Skin epidermis (tissue), 12 donors: ENCODE measurements around the gene CIBAR2.
"Not testable (repeated sequence)": the region's sequence is repeated elsewhere in the genome, so short reads cannot be mapped to it uniquely, and the experiment has no call there.

Source experiments
- H3K27ac ChIP-seq, 21 experiments: fragments of 200-600 bp; sonication (generic) in 11 of 21; one replicate each; pipeline ENCODE4 v1.5.0; 2020; ENCODE audit warnings: mild to moderate bottlenecking in 3 of 21, inconsistent platforms in 2 of 21, moderate library complexity in 2 of 21
- H3K4me3 ChIP-seq, 7 experiments: fragments of 200-600 bp; sonication (generic) in 2 of 7; one replicate each; pipeline ENCODE4 v1.5.0; 2020; ENCODE audit warnings: inconsistent platforms in 2 of 7, mild to moderate bottlenecking in 2 of 7, moderate library complexity in 1 of 7

The CIBAR2 gene

DNA sequence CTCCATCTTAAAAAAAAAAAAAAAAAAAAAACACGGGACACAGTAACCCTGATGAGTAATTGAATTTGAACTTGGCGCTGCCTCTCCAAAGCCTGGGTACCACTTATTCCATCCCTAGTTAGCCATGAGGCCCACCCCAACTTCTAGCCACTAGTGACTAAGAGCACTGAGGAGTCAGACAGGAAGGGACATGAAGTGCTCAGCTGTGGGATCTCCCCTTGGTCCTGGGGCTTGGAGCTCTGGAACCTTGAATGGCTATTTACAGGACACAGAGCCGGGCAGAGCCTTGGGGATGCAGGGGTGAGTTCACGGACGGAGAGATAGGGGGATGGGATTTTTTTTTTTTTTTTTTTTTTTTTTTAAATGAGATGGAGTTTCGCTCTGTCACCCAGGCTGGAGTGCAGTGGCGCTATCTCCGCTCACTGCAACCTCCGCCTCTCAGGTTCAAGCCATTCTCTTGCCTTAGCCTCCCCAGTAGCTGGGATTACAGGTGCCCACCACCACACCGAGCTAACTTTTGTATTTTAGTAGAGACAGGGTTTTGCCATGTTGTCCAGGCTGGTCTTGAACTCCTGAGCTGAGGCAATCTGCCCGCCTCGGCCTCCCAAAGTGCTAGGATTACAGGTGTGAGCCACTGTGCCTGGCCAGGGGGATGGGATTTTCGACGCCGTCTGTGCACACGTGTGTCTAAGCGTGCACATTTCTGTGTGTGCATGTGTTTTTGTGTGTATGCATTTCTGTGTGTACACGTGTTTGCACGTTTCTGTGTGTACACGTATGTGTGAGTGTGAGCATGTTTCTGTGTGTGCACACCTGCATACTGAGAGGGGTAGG, 20.4 kb upstream of the CIBAR2 start:
- H3K27ac ChIP-seq = no peak overlapping the region
- no peak overlapping the region for H3K4me3 ChIP-seq

GRCh38 chr16:85130705-85131028, 18.4 kb upstream of the CIBAR2 start:
- Histone ChIP-seq H3K27ac (peak overlapping the region in 18 of 21 experiments; percentile 3 to 82 (median 55)), H3K4me3 (no peak overlapping the region)

DNA sequence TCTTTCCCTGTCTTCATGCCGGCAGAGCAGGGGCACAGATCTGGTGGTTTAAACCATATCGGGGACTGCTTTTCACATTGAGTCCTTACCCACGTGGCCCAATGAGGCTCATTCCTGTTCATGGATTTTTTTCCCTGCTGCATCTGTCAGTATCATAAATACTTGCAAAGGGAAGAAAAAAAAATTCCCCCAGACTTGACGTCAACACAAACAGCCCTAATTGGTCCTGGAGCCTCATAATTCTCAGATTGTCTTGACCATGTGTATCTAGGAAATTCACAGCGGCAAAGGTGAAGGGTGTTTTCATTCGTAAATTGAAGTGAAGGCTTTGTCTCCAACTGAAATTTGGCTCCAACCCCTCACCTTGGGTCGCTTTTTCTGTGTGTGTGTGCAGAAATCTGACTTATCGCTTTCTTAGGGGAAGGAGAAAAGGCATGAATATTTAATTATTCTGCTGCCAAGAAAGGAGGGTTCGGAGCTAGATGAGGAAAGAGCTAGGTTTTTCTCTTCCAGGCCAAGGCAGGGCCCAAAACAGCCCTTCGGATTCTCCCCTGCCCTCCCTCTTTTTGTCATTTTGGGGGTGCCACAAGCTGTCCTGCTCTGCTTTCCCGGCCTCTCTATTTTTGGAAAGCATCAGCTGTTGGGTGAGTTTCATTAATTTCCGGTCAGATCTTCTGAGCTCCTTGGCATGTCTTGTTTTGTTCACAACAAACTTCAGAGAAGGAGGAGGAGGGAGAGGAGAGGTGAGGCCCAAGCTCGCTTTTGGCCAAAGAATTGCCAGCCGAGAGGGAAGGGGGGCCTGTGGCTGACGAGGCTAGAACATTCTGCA, 17.8 kb upstream of the CIBAR2 start:
- H3K4me3 ChIP-seq = no peak overlapping the region
- H3K27ac ChIP-seq = peak overlapping the region in 19 of 21 experiments; percentile 3 to 82 (median 53)

GRCh38 chr16:85128079-85128837, 16.0 kb upstream of the CIBAR2 start:
- Histone ChIP-seq H3K4me3 (no peak overlapping the region), H3K27ac (no peak overlapping the region)

- H3K27ac ChIP-seq = peak overlapping the region in 1 of 21 experiments; percentile 75
These were observed 15.1 kb upstream of the CIBAR2 start for GRCh38 chr16:85127379-85127723.

DNA sequence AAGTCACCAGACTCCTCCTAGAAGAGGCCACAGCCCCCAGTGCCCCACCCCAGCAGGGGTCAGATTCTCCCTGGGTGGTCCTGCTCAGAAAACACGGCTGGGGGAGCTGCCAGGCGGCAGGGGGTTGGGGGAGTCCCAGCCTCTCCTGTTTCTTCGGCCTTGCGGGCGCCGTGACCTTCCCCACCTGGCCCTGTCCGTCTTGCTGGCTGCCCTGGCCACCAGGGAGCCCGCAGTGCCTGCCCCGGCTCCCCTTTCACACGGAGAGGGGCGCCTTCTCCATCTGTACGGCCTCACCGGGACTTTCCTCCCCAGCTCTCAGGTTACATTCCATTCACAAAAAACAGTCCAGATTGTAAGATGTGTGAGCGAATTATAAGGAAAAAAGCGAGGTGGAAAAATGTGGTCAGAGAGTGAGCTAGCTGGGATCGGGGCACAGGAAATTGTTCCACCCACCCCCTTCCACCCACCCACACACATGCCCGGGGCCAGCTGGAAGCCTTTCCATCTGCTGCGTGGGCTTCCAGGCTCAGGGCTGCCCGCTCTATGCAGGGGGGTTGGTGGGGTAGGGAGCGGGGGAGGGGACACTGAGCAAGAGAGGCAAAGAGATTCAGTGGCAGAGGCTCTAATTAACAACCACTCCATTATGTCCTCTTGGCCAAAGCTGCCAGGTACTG, 14.6 kb upstream of the CIBAR2 start:
- H3K4me3 ChIP-seq = no peak overlapping the region
- peak overlapping the region in 13 of 21 experiments; percentile 10 to 75 (median 50) for H3K27ac ChIP-seq

More at GRCh38 chr16:85127379-85127723, 15.1 kb upstream of the CIBAR2 start:
- H3K4me3 ChIP-seq = no peak overlapping the region

GRCh38 chr16:85126394-85126704, 14.1 kb upstream of the CIBAR2 start:
- H3K4me3 ChIP-seq = no peak overlapping the region
- H3K27ac ChIP-seq = peak overlapping the region in 13 of 21 experiments; percentile 10 to 75 (median 50)

GRCh38 chr16:85125570-85126393, 13.5 kb upstream of the CIBAR2 start:
- H3K27ac ChIP-seq = peak overlapping the region in 4 of 21 experiments; percentile 51 to 75 (median 65)

DNA sequence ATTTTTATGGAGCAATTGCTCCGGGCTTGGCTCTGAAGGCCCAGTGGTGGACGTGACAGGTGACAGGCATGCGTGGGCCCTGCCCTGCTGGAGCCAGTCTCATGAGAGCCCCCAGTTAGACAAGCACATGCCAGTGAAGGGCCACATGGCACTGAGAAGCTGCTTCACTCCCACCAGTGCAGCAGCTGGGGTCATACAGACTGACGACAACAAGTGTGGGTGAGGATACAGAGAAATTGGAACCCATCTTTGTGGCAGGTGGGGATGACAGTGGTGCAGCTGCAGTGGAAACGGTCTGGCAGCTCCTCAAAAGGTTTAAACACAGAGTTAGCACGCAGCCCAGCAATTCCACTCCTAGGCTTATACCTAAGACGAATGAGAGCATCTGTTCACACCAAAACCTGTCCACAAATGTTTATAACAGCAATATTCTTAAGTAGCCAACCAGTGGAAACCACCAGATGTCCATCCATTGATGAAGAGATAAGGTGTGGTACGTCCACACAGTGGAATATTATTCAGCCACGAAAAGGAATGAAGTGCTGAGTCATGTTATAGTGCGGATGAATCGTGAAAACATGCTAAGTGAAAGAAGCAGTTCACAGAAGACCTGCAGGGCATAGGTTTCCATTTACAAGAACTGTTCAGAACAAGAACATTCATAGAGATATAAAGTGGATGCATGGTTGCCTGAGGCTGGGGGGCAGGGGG, 12.5 kb upstream of the CIBAR2 start:
- peak overlapping the region in 7 of 21 experiments; percentile 17 to 80 (median 65) for H3K27ac ChIP-seq
- H3K4me3 ChIP-seq = no peak overlapping the region

More at GRCh38 chr16:85125570-85126393, 13.5 kb upstream of the CIBAR2 start:
- no peak overlapping the region for H3K4me3 ChIP-seq

- H3K27ac ChIP-seq = peak overlapping the region in 16 of 21 experiments; percentile 10 to 80 (median 44)
- H3K4me3 ChIP-seq = no peak overlapping the region
These were observed 11.8 kb upstream of the CIBAR2 start for GRCh38 chr16:85123891-85124635.

DNA sequence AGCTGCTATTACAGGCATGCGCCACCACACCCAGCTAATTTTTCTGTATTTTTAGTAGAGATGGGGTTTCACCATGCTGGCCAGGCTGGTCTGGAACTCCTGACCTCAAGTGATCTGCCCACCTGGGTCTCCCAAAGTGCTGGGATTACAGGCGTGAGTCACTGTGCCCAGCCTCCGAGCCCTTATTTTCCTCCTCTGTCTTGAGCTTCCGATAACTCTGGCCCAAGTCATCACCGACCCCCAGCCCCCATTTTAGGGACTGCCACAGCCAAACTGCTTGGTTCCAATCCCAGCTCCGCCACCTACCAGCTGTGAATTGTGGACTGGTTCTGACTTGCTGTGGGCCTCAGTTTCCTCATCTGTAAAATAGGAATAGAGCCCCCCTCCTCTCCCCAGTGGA, 11.2 kb upstream of the CIBAR2 start:
- peak overlapping the region in 14 of 21 experiments; percentile 10 to 80 (median 46) for H3K27ac ChIP-seq
- H3K4me3 ChIP-seq = not testable (repeated sequence)

- H3K4me3 ChIP-seq = no peak overlapping the region
- H3K27ac ChIP-seq = no peak overlapping the region
These were observed 7.7 kb upstream of the CIBAR2 start for GRCh38 chr16:85120006-85120340.

GRCh38 chr16:85117418-85117817, 5.1 kb upstream of the CIBAR2 start:
- Histone ChIP-seq H3K4me3 (no peak overlapping the region), H3K27ac (no peak overlapping the region)

DNA sequence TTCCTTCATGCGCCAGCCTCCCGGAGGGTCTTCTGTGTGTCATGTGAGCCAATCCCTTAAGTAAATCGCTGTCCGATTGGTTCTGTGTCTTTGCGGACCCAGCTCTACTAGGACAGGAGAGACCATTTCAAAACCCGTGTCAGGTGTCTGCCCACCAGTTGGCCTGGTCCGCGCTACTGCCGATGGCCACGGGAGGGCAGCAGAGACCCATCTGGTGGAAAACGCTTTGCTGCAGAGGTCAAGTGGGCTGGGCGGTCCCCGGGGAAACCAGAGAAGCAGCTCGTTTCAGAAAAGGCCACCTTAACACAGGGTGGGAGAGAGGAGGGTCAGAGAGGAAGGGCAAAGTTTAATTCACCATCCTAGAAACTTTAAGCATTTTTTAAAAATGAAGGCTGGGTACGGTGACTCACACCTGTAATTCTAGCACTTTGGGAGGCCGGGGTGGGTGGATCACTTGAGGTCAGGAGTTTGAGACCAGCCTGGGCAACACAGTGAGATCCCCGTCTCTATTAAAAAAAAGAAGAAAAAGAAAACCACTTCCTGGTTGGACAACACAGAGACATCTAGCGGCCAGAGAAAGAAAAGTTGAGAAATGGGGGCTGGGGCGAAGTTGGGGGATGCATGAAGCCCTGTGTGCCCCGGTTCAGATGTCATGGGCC, 2.8 kb upstream of the CIBAR2 start:
- Histone ChIP-seq H3K4me3 (peak overlapping the region in 2 of 7 experiments; percentile 11 to 14), H3K27ac (peak overlapping the region in 5 of 21 experiments; percentile 2 to 20 (median 12))

DNA sequence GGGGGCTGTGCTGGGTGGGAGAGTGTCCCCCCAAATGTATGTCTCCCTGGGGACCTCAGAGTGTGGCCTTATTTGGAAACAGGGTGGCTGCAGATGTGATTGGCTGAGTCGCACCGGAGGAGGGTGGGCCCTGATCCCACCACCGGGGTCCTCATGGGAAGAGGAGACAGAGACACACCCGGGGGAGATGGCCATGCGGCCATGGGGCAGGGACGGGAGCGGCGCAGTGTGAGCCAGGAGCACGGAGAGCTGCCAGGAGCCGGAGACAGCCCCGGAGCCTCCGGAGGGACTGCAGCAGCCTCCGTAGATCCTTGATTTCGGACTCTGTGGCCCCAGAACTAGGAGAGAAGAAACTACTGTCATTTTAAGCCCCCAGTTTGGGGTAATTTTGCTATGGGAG, 1.6 kb upstream of the CIBAR2 start:
- Histone ChIP-seq H3K4me3 (no peak overlapping the region), H3K27ac (no peak overlapping the region)

DNA sequence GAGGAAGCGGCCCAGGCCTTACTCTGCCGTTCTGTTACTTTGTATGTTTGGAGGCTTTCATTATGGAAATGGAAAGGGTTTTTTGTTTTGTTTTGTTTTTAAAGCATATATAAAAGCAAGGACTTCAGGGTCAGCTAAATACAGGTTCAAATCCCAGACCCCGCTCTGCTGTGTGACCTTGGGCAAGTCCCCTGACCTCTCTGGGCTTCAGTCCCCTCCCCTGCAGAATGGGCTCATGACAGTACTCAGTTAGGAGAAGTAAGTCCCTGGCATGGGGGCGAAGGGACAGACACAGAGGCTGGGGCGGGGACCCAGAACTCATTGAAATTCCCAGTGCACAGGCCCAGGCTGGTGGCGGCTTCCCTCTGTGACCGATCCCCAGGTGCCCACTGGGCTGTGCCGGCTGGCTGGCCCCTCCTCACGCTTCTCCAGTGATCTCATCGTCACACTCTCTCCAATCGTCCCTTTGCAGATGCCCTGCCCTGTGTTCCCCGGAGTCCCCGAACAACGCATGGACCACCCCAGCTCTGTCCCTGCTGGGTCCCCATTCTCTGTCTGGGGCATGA, 979 bp upstream of the CIBAR2 start:
- Histone ChIP-seq H3K4me3 (no peak overlapping the region), H3K27ac (no peak overlapping the region)

DNA sequence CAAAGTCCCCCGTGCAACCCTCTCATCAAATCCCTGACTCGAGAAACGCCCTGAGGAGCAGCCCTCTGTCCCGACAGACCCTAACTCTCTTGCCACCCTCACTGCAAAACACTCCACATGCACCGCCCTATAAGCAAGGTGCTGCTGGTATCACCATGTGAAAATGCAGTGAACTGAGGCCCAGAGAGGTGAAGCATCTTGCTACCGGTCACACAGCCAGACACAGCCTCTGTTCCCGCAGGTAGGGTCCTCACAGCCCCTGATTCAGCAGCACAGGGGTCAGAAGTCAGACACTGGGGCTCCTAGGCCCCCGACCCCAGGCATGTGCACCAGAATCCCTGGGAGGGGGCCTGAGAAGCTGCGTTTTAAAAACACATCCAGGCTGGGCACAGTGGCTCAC, 1.1 kb downstream of the CIBAR2 start:
- Histone ChIP-seq H3K27ac (no peak overlapping the region), H3K4me3 (no peak overlapping the region)
